ENCODE measurements around the gene HMCES.
"Not testable (repeated sequence)": the region's sequence is repeated elsewhere in the genome, so short reads cannot be mapped to it uniquely, and the experiment has no call there.

HMCES gene

GRCh38 chr3:129239991-129240390, 38.7 kb upstream of the HMCES start:
- FAIRE-seq (no peak), DNase-seq (ENCODE audit: insufficient read length, low spot score) (no peak)
- TF ChIP-seq TAF1 (IDR thresholded peaks at IDR 0.05; ENCODE audit: low read depth, low read length) (no peak), POLR2AphosphoS5 (IDR thresholded peaks at IDR 0.05; ENCODE audit: low read depth, low read length) (no peak), POU2F2 (IDR thresholded peaks at IDR 0.05; ENCODE audit: low read depth, low read length) (no peak), PAX5 (IDR thresholded peaks at IDR 0.05; ENCODE audit: insufficient read depth, low read length, severe bottlenecking) (no peak), SPI1 (IDR thresholded peaks at IDR 0.05; ENCODE audit: low read depth, low read length) (no peak), POLR2A (IDR thresholded peaks at IDR 0.05; ENCODE audit: low read depth, low read length) (no peak)

- DNase-seq (ENCODE audit: insufficient read length, low spot score) (no peak), FAIRE-seq (no peak)
- TF ChIP-seq TAF1 (IDR thresholded peaks at IDR 0.05; ENCODE audit: low read depth, low read length) (no peak), POU2F2 (IDR thresholded peaks at IDR 0.05; ENCODE audit: low read depth, low read length) (no peak), PAX5 (IDR thresholded peaks at IDR 0.05; ENCODE audit: insufficient read depth, low read length, severe bottlenecking) (no peak), POLR2A (IDR thresholded peaks at IDR 0.05; ENCODE audit: low read depth, low read length) (no peak), SPI1 (IDR thresholded peaks at IDR 0.05; ENCODE audit: low read depth, low read length) (no peak), POLR2AphosphoS5 (IDR thresholded peaks at IDR 0.05; ENCODE audit: low read depth, low read length) (no peak)
Measured at GRCh38 chr3:129240436-129240835, 38.2 kb upstream of the HMCES start.

- DNase-seq (ENCODE audit: insufficient read length, low spot score) (no peak), FAIRE-seq (no peak)
- TF ChIP-seq POLR2A (IDR thresholded peaks at IDR 0.05; ENCODE audit: low read depth, low read length) (no peak), SPI1 (IDR thresholded peaks at IDR 0.05; ENCODE audit: low read depth, low read length) (no peak), TAF1 (IDR thresholded peaks at IDR 0.05; ENCODE audit: low read depth, low read length) (no peak), POLR2AphosphoS5 (IDR thresholded peaks at IDR 0.05; ENCODE audit: low read depth, low read length) (no peak), PAX5 (IDR thresholded peaks at IDR 0.05; ENCODE audit: insufficient read depth, low read length, severe bottlenecking) (no peak), POU2F2 (IDR thresholded peaks at IDR 0.05; ENCODE audit: low read depth, low read length) (no peak)
Measured at GRCh38 chr3:129245141-129245540, 33.5 kb upstream of the HMCES start.

- DNase-seq (ENCODE audit: insufficient read length, low spot score): peak; percentile 68
- not testable (repeated sequence) for FAIRE-seq
Measured at GRCh38 chr3:129245641-129246306, 32.9 kb upstream of the HMCES start.

GRCh38 chr3:129246636-129247035, 32.0 kb upstream of the HMCES start:
- TF ChIP-seq PAX5 (IDR thresholded peaks at IDR 0.05; ENCODE audit: insufficient read depth, low read length, severe bottlenecking) (no peak), SPI1 (IDR thresholded peaks at IDR 0.05; ENCODE audit: low read depth, low read length) (no peak), POLR2AphosphoS5 (IDR thresholded peaks at IDR 0.05; ENCODE audit: low read depth, low read length) (no peak), TAF1 (IDR thresholded peaks at IDR 0.05; ENCODE audit: low read depth, low read length) (no peak), POU2F2 (IDR thresholded peaks at IDR 0.05; ENCODE audit: low read depth, low read length) (no peak), POLR2A (IDR thresholded peaks at IDR 0.05; ENCODE audit: low read depth, low read length) (no peak)
- no peak for DNase-seq (ENCODE audit: insufficient read length, low spot score)
- FAIRE-seq: no peak

GRCh38 chr3:129248286-129248979, 30.2 kb upstream of the HMCES start:
- FAIRE-seq: peak; percentile 13
- TF ChIP-seq TAF1 (IDR thresholded peaks at IDR 0.05; ENCODE audit: low read depth, low read length) (no peak), POU2F2 (IDR thresholded peaks at IDR 0.05; ENCODE audit: low read depth, low read length) (no peak), POLR2A (IDR thresholded peaks at IDR 0.05; ENCODE audit: low read depth, low read length) (no peak), SPI1 (IDR thresholded peaks at IDR 0.05; ENCODE audit: low read depth, low read length) (no peak), POLR2AphosphoS5 (IDR thresholded peaks at IDR 0.05; ENCODE audit: low read depth, low read length) (no peak), PAX5 (IDR thresholded peaks at IDR 0.05; ENCODE audit: insufficient read depth, low read length, severe bottlenecking) (no peak)
- DNase-seq (ENCODE audit: insufficient read length, low spot score): no peak

- TF ChIP-seq SPI1 (IDR thresholded peaks at IDR 0.05; ENCODE audit: low read depth, low read length) (0 out of 2 replicates have a peak, but pooled peaks have one; percentile 17), PAX5 (IDR thresholded peaks at IDR 0.05; ENCODE audit: insufficient read depth, low read length, severe bottlenecking) (no peak), POLR2AphosphoS5 (IDR thresholded peaks at IDR 0.05; ENCODE audit: low read depth, low read length) (peak; percentile 94), TAF1 (IDR thresholded peaks at IDR 0.05; ENCODE audit: low read depth, low read length) (peak; percentile 87), POU2F2 (IDR thresholded peaks at IDR 0.05; ENCODE audit: low read depth, low read length) (peak; percentile 43; the same call in 1 of the 2 replicates), POLR2A (IDR thresholded peaks at IDR 0.05; ENCODE audit: low read depth, low read length) (peak; percentile 93)
- FAIRE-seq (peak; percentile 98), DNase-seq (ENCODE audit: insufficient read length, low spot score) (peak; percentile 93)
Measured at GRCh38 chr3:129249284-129250065, 29.2 kb upstream of the HMCES start, which contains the start of gene COPG1. TSS of gene COPG1 (plus strand) at chr3:129249606. CDS start at chr3:129249710, 104 bp downstream.

- TF ChIP-seq TAF1 (IDR thresholded peaks at IDR 0.05; ENCODE audit: low read depth, low read length) (no peak), POLR2A (IDR thresholded peaks at IDR 0.05; ENCODE audit: low read depth, low read length) (no peak), POU2F2 (IDR thresholded peaks at IDR 0.05; ENCODE audit: low read depth, low read length) (no peak), SPI1 (IDR thresholded peaks at IDR 0.05; ENCODE audit: low read depth, low read length) (no peak), POLR2AphosphoS5 (IDR thresholded peaks at IDR 0.05; ENCODE audit: low read depth, low read length) (no peak), PAX5 (IDR thresholded peaks at IDR 0.05; ENCODE audit: insufficient read depth, low read length, severe bottlenecking) (no peak)
- FAIRE-seq: no peak
Measured at GRCh38 chr3:129252748-129253147, 25.9 kb upstream of the HMCES start.

More at GRCh38 chr3:129252748-129253147, 25.9 kb upstream of the HMCES start:
- DNase-seq (ENCODE audit: insufficient read length, low spot score): no peak
